ENCODE measurements around the gene OLIG3.

The OLIG3 gene

GRCh38 chr6:137541534-137542063, 47.4 kb upstream of the OLIG3 start:
- no peak for DNase-seq (ENCODE audit: low read depth in 1 of 2, low spot score in 1 of 2)
- no peak overlapping the region for H3K27ac ChIP-seq (replicated peaks)
- H3K4me3 ChIP-seq (replicated peaks; ENCODE audit: insufficient read depth, low read length): no peak overlapping the region
- peaks cover 11% of the 10 kb centered on the region for H3K27me3 ChIP-seq (ENCODE audit: insufficient read depth, poor library complexity, severe bottlenecking)
- TF ChIP-seq POLR2AphosphoS5 (IDR thresholded peaks at IDR 0.05; ENCODE audit: low read depth) (no peak), GABPA (IDR thresholded peaks at IDR 0.05; ENCODE audit: low read depth) (no peak), SPI1 (IDR thresholded peaks at IDR 0.05; ENCODE audit: borderline replicate concordance, low read depth) (no peak), REST (IDR thresholded peaks at IDR 0.05; ENCODE audit: insufficient replicate concordance, low read depth) (no peak), CTCF (IDR thresholded peaks at IDR 0.05; ENCODE audit: insufficient read depth, low read length) (no peak)

- Histone ChIP-seq H3K4me3 (replicated peaks; ENCODE audit: insufficient read depth, low read length) (no peak overlapping the region), H3K27me3 (ENCODE audit: insufficient read depth, poor library complexity, severe bottlenecking) (peaks cover 13% of the 10 kb centered on the region), H3K27ac (replicated peaks) (no peak overlapping the region)
- TF ChIP-seq POLR2AphosphoS5 (IDR thresholded peaks at IDR 0.05; ENCODE audit: low read depth) (no peak), REST (IDR thresholded peaks at IDR 0.05; ENCODE audit: insufficient replicate concordance, low read depth) (no peak), CTCF (IDR thresholded peaks at IDR 0.05; ENCODE audit: insufficient read depth, low read length) (no peak), SPI1 (IDR thresholded peaks at IDR 0.05; ENCODE audit: borderline replicate concordance, low read depth) (no peak), GABPA (IDR thresholded peaks at IDR 0.05; ENCODE audit: low read depth) (no peak)
- no peak for DNase-seq (ENCODE audit: low read depth in 1 of 2, low spot score in 1 of 2)
Measured at GRCh38 chr6:137536104-137536773, 42.0 kb upstream of the OLIG3 start.

GRCh38 chr6:137531376-137532092, 37.3 kb upstream of the OLIG3 start:
- TF ChIP-seq CTCF (IDR thresholded peaks at IDR 0.05; ENCODE audit: insufficient read depth, low read length) (no peak), SPI1 (IDR thresholded peaks at IDR 0.05; ENCODE audit: borderline replicate concordance, low read depth) (no peak), GABPA (IDR thresholded peaks at IDR 0.05; ENCODE audit: low read depth) (no peak), REST (IDR thresholded peaks at IDR 0.05; ENCODE audit: insufficient replicate concordance, low read depth) (no peak), POLR2AphosphoS5 (IDR thresholded peaks at IDR 0.05; ENCODE audit: low read depth) (no peak)
- H3K27ac ChIP-seq (replicated peaks): no peak overlapping the region
- peaks cover 11% of the 10 kb centered on the region for H3K27me3 ChIP-seq (ENCODE audit: insufficient read depth, poor library complexity, severe bottlenecking)
- DNase-seq (ENCODE audit: low read depth in 1 of 2, low spot score in 1 of 2): no peak
- H3K4me3 ChIP-seq (replicated peaks; ENCODE audit: insufficient read depth, low read length): no peak overlapping the region
